HCT116 (cell line): Measurements from ENCODE around the gene ALPP. TPM values are rescaled to one million over a fixed set of nuclear protein-coding genes. Genes with fewer than 3 reads are reported as not detected.
A peak's percentile ranks its signal among the peaks of the same experiment; 100 is the strongest.

Experiments
- ATAC-seq: fragments of 200-7000 bp; cut with Tn5 transposase; 2 replicates; pipeline ENCODE4 v1.9.1; 2020; ENCODE audit warnings: mild to moderate bottlenecking, moderate library complexity
- BruUV-seq: library from RNA; stranded (reverse); fragments of 400-500 nt; replicated peaks from 2 replicates; lab custom pipeline; 2021; lab: Mats Ljungman, UMichigan
- CTCF ChIA-PET: fragments of 300-600 bp; sonication (Branson Sonifier 250); formaldehyde crosslinking; loops from one replicate; lab custom pipeline; 2021; ENCODE audit warnings: antibody characterized with exemption; lab: Charles Lee
- POLR2A ChIA-PET: fragments of 300-600, 350-600 bp; sonication (Branson Sonifier 250); formaldehyde crosslinking; loops from one replicate; lab custom pipeline; 2021; ENCODE audit warnings: antibody characterized with exemption; lab: Charles Lee
- RAD21 ChIA-PET, 2 experiments: fragments of 300-600 bp; sonication (Branson Sonifier 250); formaldehyde crosslinking; loops; one replicate each; lab custom pipeline; 2023; ENCODE audit warnings: low total read pairs in 2 of 2; ENCODE audit not compliant: uncharacterized antibody in 2 of 2, unreplicated experiment in 2 of 2, low non-redundant PET in 1 of 2; lab: Charles Lee
- DNase-seq: peaks from one replicate; pipeline ENCODE4 v3.0.0-alpha.2; 2010; ENCODE audit warnings: low read depth, low spot score
- H2AFZ ChIP-seq: fragments of 200-600 bp; shearing (Covaris generic), sonication (generic); 2 replicates; pipeline ENCODE4 v1.6.1; 2017; ENCODE audit warnings: low read depth, mixed run types, mixed read lengths, antibody characterized with exemption, low read length; ENCODE audit not compliant: poor library complexity, severe bottlenecking
- H3K27ac ChIP-seq: 2 replicates; pipeline ENCODE4 v1.5.1; 2012; ENCODE audit warnings: low read depth, low read length
- H3K27me3 ChIP-seq: fragments of 200-600 bp; sonication (generic); 2 replicates; pipeline ENCODE4 v1.6.1; 2016; ENCODE audit warnings: mixed run types, low read length, mixed read lengths; ENCODE audit not compliant: insufficient read depth
- H3K36me3 ChIP-seq, 2 experiments: fragments of 200-500 bp in 1 of 2; fragments of 200-600 bp in 1 of 2; sonication (Bioruptor generic) in 1 of 2; sonication (generic) in 1 of 2; 2 replicates each; pipeline versions ENCODE4 v1.5.1 to v1.6.1; 2014 to 2016; ENCODE audit warnings: low read length in 2 of 2, inconsistent platforms in 1 of 2, mixed read lengths in 1 of 2, mixed run types in 1 of 2; ENCODE audit not compliant: insufficient read depth in 2 of 2, control insufficient read depth in 1 of 2
- H3K4me1 ChIP-seq, 2 experiments: fragments of 200-600 bp in 1 of 2; sonication (generic) in 1 of 2; 2 replicates each; pipeline versions ENCODE4 v1.5.1 to v1.6.1; 2012 to 2017; ENCODE audit warnings: low read length in 2 of 2, inconsistent platforms in 1 of 2, mild to moderate bottlenecking in 1 of 2, mixed read lengths in 1 of 2, mixed run types in 1 of 2, moderate library complexity in 1 of 2; ENCODE audit not compliant: insufficient read depth in 2 of 2, control insufficient read depth in 1 of 2
- H3K4me2 ChIP-seq: fragments of 200-600 bp; sonication (generic); 2 replicates; pipeline ENCODE4 v1.6.1; 2017; ENCODE audit warnings: mixed run types, low read length, mixed read lengths
- H3K4me3 ChIP-seq, 2 experiments: fragments of 200-600 bp in 1 of 2; sonication (generic) in 1 of 2; replicated peaks in 1 of 2; 2 replicates each; pipeline ENCODE4 v1.5.1; 2011 to 2016; ENCODE audit warnings: low read length in 2 of 2, control low read depth in 1 of 2, low read depth in 1 of 2, mild to moderate bottlenecking in 1 of 2, mixed read lengths in 1 of 2, mixed run types in 1 of 2
- H3K79me2 ChIP-seq: fragments of 200-600 bp; sonication (generic); 2 replicates; pipeline ENCODE4 v1.6.1; 2017; ENCODE audit warnings: mild to moderate bottlenecking, mixed run types, low read length, moderate library complexity, mixed read lengths; ENCODE audit not compliant: insufficient read depth
- H3K9ac ChIP-seq: fragments of 200-600 bp; sonication (generic); 2 replicates; pipeline ENCODE4 v1.6.1; 2016; ENCODE audit warnings: low read length, mixed read lengths
- H3K9me2 ChIP-seq: fragments of 200-600 bp; sonication (generic), shearing (Covaris generic); 2 replicates; pipeline ENCODE4 v1.6.1; 2017; ENCODE audit warnings: mixed run types, mild to moderate bottlenecking, moderate library complexity; ENCODE audit not compliant: insufficient read depth
- H3K9me3 ChIP-seq, 2 experiments: fragments of 200-500 bp in 1 of 2; fragments of 200-600 bp in 1 of 2; sonication (Bioruptor generic) in 1 of 2; sonication (generic) in 1 of 2; 2 replicates each; pipeline ENCODE4 v1.6.1; 2014 to 2017; ENCODE audit warnings: low read length in 2 of 2, mixed read lengths in 2 of 2, inconsistent platforms in 1 of 2, low read depth in 1 of 2, mild to moderate bottlenecking in 1 of 2, mixed run types in 1 of 2, moderate library complexity in 1 of 2; ENCODE audit not compliant: control insufficient read depth in 1 of 2, insufficient read depth in 1 of 2
- H4K20me1 ChIP-seq: fragments of 200-600 bp; sonication (generic), shearing (Covaris generic); 2 replicates; pipeline ENCODE4 v1.6.1; 2017; ENCODE audit warnings: mixed run types, mild to moderate bottlenecking, moderate library complexity; ENCODE audit not compliant: insufficient read depth
- ATF3 ChIP-seq: IDR thresholded peaks from 2 replicates; pipeline ENCODE4 v1.6.1; 2012
- CBX3 ChIP-seq: IDR thresholded peaks from 2 replicates; pipeline ENCODE4 v1.6.1; 2012; ENCODE audit warnings: low read depth
- CTCF ChIP-seq, 3 experiments: fragments of 200-600 bp in 1 of 3; sonication (generic) in 1 of 3; IDR thresholded peaks in 2 of 3; conservative IDR thresholded peaks in 1 of 3; 2 replicates each; pipeline ENCODE4 v1.5.1; 2012 to 2017; ENCODE audit warnings: low read depth in 2 of 3, low read length in 2 of 3, antibody characterized with exemption in 1 of 3, borderline replicate concordance in 1 of 3, control low read depth in 1 of 3, mild to moderate bottlenecking in 1 of 3, mixed read lengths in 1 of 3, mixed run types in 1 of 3, moderate library complexity in 1 of 3; ENCODE audit not compliant: insufficient read depth in 1 of 3
- EZH2phosphoT487 ChIP-seq: fragments of 200-600 bp; IDR thresholded peaks from 2 replicates; pipeline ENCODE4 v1.6.1; 2018; ENCODE audit warnings: antibody characterized with exemption, borderline replicate concordance
- FOSL1 ChIP-seq: IDR thresholded peaks from 2 replicates; pipeline ENCODE4 v1.6.1; 2012; ENCODE audit warnings: low read depth
- JUND ChIP-seq: IDR thresholded peaks from 2 replicates; pipeline ENCODE4 v1.6.1; 2012
- POLR2A ChIP-seq: IDR thresholded peaks from 2 replicates; pipeline ENCODE4 v1.7.0; 2011; ENCODE audit warnings: borderline replicate concordance; ENCODE audit not compliant: insufficient read depth, insufficient read length; ENCODE audit errors: extremely low read depth
- POLR2AphosphoS5 ChIP-seq: IDR thresholded peaks from 2 replicates; pipeline ENCODE4 v1.6.1; 2011; ENCODE audit warnings: mild to moderate bottlenecking, low read depth, low read length, moderate library complexity
- REST ChIP-seq: IDR thresholded peaks from 2 replicates; pipeline ENCODE4 v1.6.1; 2012; ENCODE audit warnings: low read depth
- SP1 ChIP-seq: IDR thresholded peaks from 2 replicates; pipeline ENCODE4 v1.6.1; 2012; ENCODE audit warnings: low read depth
- TCF7L2 ChIP-seq: IDR thresholded peaks from 2 replicates; pipeline ENCODE4 v1.7.0; 2011; ENCODE audit warnings: borderline replicate concordance, inconsistent platforms; ENCODE audit not compliant: insufficient read depth, insufficient read length; ENCODE audit errors: extremely low read depth
- YY1 ChIP-seq: IDR thresholded peaks from 2 replicates; pipeline ENCODE4 v1.6.1; 2011; ENCODE audit warnings: low read length, low read depth, moderate library complexity, mild to moderate bottlenecking; ENCODE audit not compliant: insufficient replicate concordance; ENCODE audit errors: extremely low read depth
- ZFX ChIP-seq: fragments of 450-650 bp; IDR thresholded peaks from 2 replicates; pipeline ENCODE4 v1.6.1; 2017
- intact Hi-C: fragments of 100-400 bp; cut with micrococcal nuclease; formaldehyde crosslinking; loops from 2 replicates; pipeline ENCODE4 v1.10.0; 2022
- total RNA-seq: library from RNA; stranded (reverse); gene quantifications from one replicate; pipeline ENCODE4 v1.2.1, GENCODE V29; 2021; ENCODE audit not compliant: unreplicated experiment

Gene ALPP
- total RNA-seq, 1 experiment from 2014 or later, result 0.34 TPM

GRCh38 chr2:232412986-232413385 is 34.4 kb downstream of the ALPP start (continued):
- TF ChIP-seq CTCF (IDR thresholded peaks at IDR 0.05 in 2 of 3, conservative IDR thresholded peaks at IDR 0.05 in 1 of 3; ENCODE audit: borderline replicate concordance in 1 of 3, insufficient read depth in 1 of 3, low read depth in 2 of 3, low read length in 2 of 3), result no peak
- TF ChIP-seq ZFX, result no peak
- TF ChIP-seq CBX3, result no peak
- no peak for TF ChIP-seq JUND
- TF ChIP-seq REST, result no peak
- no peak for TF ChIP-seq EZH2phosphoT487
- TF ChIP-seq TCF7L2, result no peak

- Histone ChIP-seq H3K9ac (no peak overlapping the region), H3K9me2 (no peaks in the 10 kb centered on the region), H3K4me1 (peaks cover 5 to 14% of the 10 kb centered on the region in 2 experiments; a peak in 3 of 4 replicates), H3K4me3 (no peak overlapping the region), H4K20me1 (no peaks in the 10 kb centered on the region), H3K27me3 (no peaks in the 10 kb centered on the region), H3K9me3 (no peaks in the 10 kb centered on the region), H3K36me3 (no peaks in the 10 kb centered on the region), H3K27ac (no peak overlapping the region), H2AFZ (no peak overlapping the region), H3K79me2 (no peaks in the 10 kb centered on the region), H3K4me2 (0 out of 2 replicates have a peak overlapping the region, but pooled peaks have one; percentile 10)
- RAD21 ChIA-PET, result no interaction called here
- TF ChIP-seq REST (no peak), POLR2AphosphoS5 (no peak), SP1 (no peak), ZFX (no peak), CBX3 (no peak), YY1 (no peak), POLR2A (no peak), ATF3 (no peak), TCF7L2 (no peak), FOSL1 (no peak)
- DNase-seq, result no peak
- intact Hi-C loops, result no loop called here
- no TSS peak for BruUV-seq
- POLR2A ChIA-PET, result no interaction called here
- CTCF ChIA-PET, result no interaction called here
- no peak for ATAC-seq
Observed at GRCh38 chr2:232415138-232415690, 36.7 kb downstream of the ALPP start.
